HL-60 (cell line): Measurements from ENCODE around the gene KCNN4.

Experiments used
- DNase-seq, 2 experiments: peaks; one replicate each; pipeline ENCODE4 v3.0.0-alpha.2; 2010 to 2020; ENCODE audit warnings: low read depth in 1 of 2, low spot score in 1 of 2
- H3K27ac ChIP-seq: fragments of 250-450 bp; sonication (Bioruptor Pico); replicated peaks from 2 replicates; pipeline ENCODE4 v1.5.1; 2020; ENCODE audit warnings: mild to moderate bottlenecking, moderate library complexity
- H3K27me3 ChIP-seq: fragments of 250-450 bp; sonication (Bioruptor Pico); 2 replicates; pipeline ENCODE4 v1.5.1; 2021; ENCODE audit warnings: mild to moderate bottlenecking, moderate library complexity; ENCODE audit not compliant: insufficient read depth, poor library complexity, severe bottlenecking
- H3K4me3 ChIP-seq: replicated peaks from 2 replicates; pipeline ENCODE4 v1.5.1; 2011; ENCODE audit warnings: mild to moderate bottlenecking, control low read depth, low read length; ENCODE audit not compliant: insufficient read depth
- CTCF ChIP-seq: IDR thresholded peaks from one replicate; pipeline ENCODE4 v1.5.1; 2011; ENCODE audit warnings: low read length, control low read depth, inconsistent platforms; ENCODE audit not compliant: insufficient read depth
- GABPA ChIP-seq: IDR thresholded peaks from 2 replicates; pipeline ENCODE4 v1.6.1; 2012; ENCODE audit warnings: low read depth
- POLR2AphosphoS5 ChIP-seq: IDR thresholded peaks from 2 replicates; pipeline ENCODE4 v1.6.1; 2012; ENCODE audit warnings: low read depth
- REST ChIP-seq: IDR thresholded peaks from 2 replicates; pipeline ENCODE4 v1.6.1; 2012; ENCODE audit warnings: low read depth; ENCODE audit not compliant: insufficient replicate concordance
- SPI1 ChIP-seq: IDR thresholded peaks from 2 replicates; pipeline ENCODE4 v1.6.1; 2012; ENCODE audit warnings: low read depth, mild to moderate bottlenecking, borderline replicate concordance

The KCNN4 gene

GRCh38 chr19:43721469-43722048 is 59.2 kb downstream of the KCNN4 start:
- TF ChIP-seq REST: no peak
- no peak for TF ChIP-seq SPI1
- no peak for TF ChIP-seq CTCF
- TF ChIP-seq POLR2AphosphoS5: no peak
- TF ChIP-seq GABPA: no peak
- H3K4me3 ChIP-seq: no peak overlapping the region
- no peaks in the 10 kb centered on the region for H3K27me3 ChIP-seq
- no peak overlapping the region for H3K27ac ChIP-seq
- no peak for DNase-seq

- no peak for DNase-seq
These were observed 59.8 kb downstream of the KCNN4 start for GRCh38 chr19:43720936-43721335.

GRCh38 chr19:43719918-43720317 is 60.9 kb downstream of the KCNN4 start:
- DNase-seq: no peak
- Histone ChIP-seq H3K4me3 (no peak overlapping the region), H3K27ac (no peak overlapping the region), H3K27me3 (no peaks in the 10 kb centered on the region)
- TF ChIP-seq REST (no peak), POLR2AphosphoS5 (no peak), GABPA (no peak), CTCF (no peak), SPI1 (no peak)

More at GRCh38 chr19:43720936-43721335, 59.8 kb downstream of the KCNN4 start:
- no peak for TF ChIP-seq SPI1
- TF ChIP-seq POLR2AphosphoS5: no peak
- TF ChIP-seq REST: no peak
- no peak overlapping the region for H3K27ac ChIP-seq
- H3K4me3 ChIP-seq: no peak overlapping the region
- H3K27me3 ChIP-seq: no peaks in the 10 kb centered on the region
